Esophagus squamous epithelium (tissue), 5 donors: ENCODE data around the gene SEBOX. TPM values are rescaled to one million over a fixed set of nuclear protein-coding genes. Genes with fewer than 3 reads are reported as not detected.

Experiments used
- DNase-seq: peaks from one replicate; lab custom pipeline; 2025; lab: John Stamatoyannopoulos, UW
- H3K27ac ChIP-seq, 4 donors: fragments of 200-600 bp; sonication (generic); one replicate each; pipeline ENCODE4 v1.5.1; 2016 to 2019; ENCODE audit warnings: mild to moderate bottlenecking in 1 of 4
- H3K27me3 ChIP-seq, 4 donors: fragments of 200-600 bp; sonication (generic); 1 replicate in 3 of 4; 2 replicates in 1 of 4; pipeline versions ENCODE4 v1.5.1 to v1.6.0; 2017 to 2021; ENCODE audit warnings: antibody characterized with exemption in 1 of 4
- H3K36me3 ChIP-seq, 3 donors: fragments of 200-600 bp; sonication (generic); one replicate each; pipeline ENCODE4 v1.5.1; 2016 to 2019
- H3K4me1 ChIP-seq, 3 donors: fragments of 200-600 bp; sonication (generic); one replicate each; pipeline ENCODE4 v1.5.1; 2017 to 2019
- H3K4me3 ChIP-seq, 4 donors: fragments of 200-600 bp; sonication (generic); 1 replicate in 3 of 4; 2 replicates in 1 of 4; pipeline ENCODE4 v1.5.1; 2016 to 2019; ENCODE audit warnings: mild to moderate bottlenecking in 2 of 4, moderate library complexity in 1 of 4
- H3K9me3 ChIP-seq, 3 donors: fragments of 200-600 bp; sonication (generic); one replicate each; pipeline ENCODE4 v1.5.1; 2016 to 2019
- POLR2A ChIP-seq, 4 donors: fragments of 450-650 bp; IDR thresholded peaks; one replicate each; pipeline ENCODE4 v1.6.1; 2017; ENCODE audit warnings: antibody characterized with exemption in 4 of 4, mild to moderate bottlenecking in 4 of 4, moderate library complexity in 3 of 4
- WGBS, 2 donors: methylation state at CpG; one replicate each; pipeline ENCODE4 v1.1.5; 2018; 5-methylcytosine and 5-hydroxymethylcytosine counted together
- intact Hi-C: fragments of 100-400 bp; cut with DNase I; formaldehyde crosslinking; loops from one replicate; pipeline ENCODE4 v1.15.0; 2022
- total RNA-seq, 4 donors: library from RNA; depleted of rRNA; stranded (reverse); fragments of >200 nt; gene quantifications; one replicate each; pipeline ENCODE4 v1.1.0, GENCODE V29; 2016
- TF ChIP-seq, protein P1 (sequence below), 6 experiments: fragments of 450-650 bp in 4 of 6; fragments of 200-600 bp in 2 of 6; sonication (generic) in 2 of 6; IDR thresholded peaks; one replicate each; pipeline ENCODE4 v1.5.1; 2016 to 2019; ENCODE audit warnings: antibody characterized with exemption in 6 of 6, mild to moderate bottlenecking in 4 of 6, moderate library complexity in 4 of 6
- donor health status: DM: yes; HTN: yes; CAD: no.

Gene SEBOX
- total RNA-seq, 4 donors from 2014 or later: not detected

DNA sequence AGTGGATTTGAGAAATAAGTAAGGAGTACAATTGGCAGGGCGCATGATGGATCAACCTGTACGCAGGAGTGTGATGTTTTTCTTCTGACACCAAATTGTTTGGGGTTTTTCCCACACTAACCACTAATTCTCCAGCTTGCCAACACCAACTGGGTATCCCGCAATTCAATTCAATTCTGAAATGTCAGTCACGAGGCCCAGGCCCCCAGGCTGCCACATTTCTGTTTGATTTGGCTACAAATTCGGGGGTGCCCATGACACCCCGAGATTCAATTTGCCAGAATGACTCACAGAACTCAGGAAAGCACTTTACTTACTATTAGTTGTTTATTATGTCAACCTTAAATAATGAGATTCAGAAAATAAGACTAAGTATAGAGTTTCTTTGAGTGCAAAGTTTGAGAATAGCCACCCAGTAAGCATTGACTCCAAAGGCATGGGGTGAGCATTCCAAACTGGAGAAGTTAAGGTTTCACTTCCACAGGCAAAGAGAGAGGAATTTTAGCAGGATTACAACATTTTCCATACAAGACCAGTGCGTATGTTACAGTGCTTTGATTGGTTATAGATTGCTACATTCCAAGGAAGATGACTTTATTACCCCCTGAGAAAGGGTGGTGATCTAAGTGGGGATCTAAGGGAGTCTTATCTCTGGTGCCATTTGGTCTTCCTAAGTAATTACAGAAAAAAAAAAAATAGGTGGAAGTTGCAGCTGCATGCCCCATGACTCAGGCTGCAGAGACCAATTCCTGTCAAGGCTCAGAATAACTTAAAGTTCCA is 29.5 kb upstream of the SEBOX start:
- WGBS, 2 donors: 51 to 73% methylated on average over 7 of the region's 7 CpGs

DNA sequence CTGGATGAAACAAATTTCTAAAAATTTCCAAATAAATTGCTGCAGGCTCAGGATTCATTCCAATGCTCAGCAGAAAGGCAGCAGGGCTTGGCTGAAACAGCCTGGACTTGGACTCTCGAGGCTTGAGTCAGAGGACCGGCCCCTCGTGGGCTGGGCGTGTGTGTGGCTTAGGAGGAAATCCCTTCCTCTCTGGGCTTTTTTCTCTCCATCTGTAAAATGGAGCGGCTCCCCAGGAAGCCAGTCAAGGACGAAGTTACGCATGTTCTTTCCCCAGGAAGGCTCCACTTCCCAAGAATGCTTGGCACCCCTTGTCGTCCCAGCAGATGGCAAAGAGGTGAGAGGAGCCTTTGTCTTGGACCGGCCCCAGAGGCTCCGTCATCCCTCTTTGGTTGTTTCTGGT is 27.5 kb upstream of the SEBOX start:
- no peak for DNase-seq
- Histone ChIP-seq H3K27ac (no peak overlapping the region), H3K4me3 (no peak overlapping the region), H3K36me3 (peaks cover 0 to 98% (median 11%) of the 10 kb centered on the region in 3 donors), H3K27me3 (no peaks in the 10 kb centered on the region), H3K9me3 (no peaks in the 10 kb centered on the region), H3K4me1 (no peaks in the 10 kb centered on the region)
- intact Hi-C loops: no loop called here
- 70 to 72% methylated on average over 8 to 10 of the region's 10 CpGs for WGBS, 2 donors
- TF ChIP-seq POLR2A (IDR thresholded peaks at IDR 0.05): no peak
- TF ChIP-seq, protein P1, sequence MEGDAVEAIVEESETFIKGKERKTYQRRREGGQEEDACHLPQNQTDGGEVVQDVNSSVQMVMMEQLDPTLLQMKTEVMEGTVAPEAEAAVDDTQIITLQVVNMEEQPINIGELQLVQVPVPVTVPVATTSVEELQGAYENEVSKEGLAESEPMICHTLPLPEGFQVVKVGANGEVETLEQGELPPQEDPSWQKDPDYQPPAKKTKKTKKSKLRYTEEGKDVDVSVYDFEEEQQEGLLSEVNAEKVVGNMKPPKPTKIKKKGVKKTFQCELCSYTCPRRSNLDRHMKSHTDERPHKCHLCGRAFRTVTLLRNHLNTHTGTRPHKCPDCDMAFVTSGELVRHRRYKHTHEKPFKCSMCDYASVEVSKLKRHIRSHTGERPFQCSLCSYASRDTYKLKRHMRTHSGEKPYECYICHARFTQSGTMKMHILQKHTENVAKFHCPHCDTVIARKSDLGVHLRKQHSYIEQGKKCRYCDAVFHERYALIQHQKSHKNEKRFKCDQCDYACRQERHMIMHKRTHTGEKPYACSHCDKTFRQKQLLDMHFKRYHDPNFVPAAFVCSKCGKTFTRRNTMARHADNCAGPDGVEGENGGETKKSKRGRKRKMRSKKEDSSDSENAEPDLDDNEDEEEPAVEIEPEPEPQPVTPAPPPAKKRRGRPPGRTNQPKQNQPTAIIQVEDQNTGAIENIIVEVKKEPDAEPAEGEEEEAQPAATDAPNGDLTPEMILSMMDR (IDR thresholded peaks at IDR 0.05): no peak

More for the DNA sequence above, 29.5 kb upstream of the SEBOX start:
- Histone ChIP-seq H3K4me1 (no peaks in the 10 kb centered on the region), H3K27ac (no peak overlapping the region), H3K27me3 (no peaks in the 10 kb centered on the region), H3K36me3 (peaks cover 0 to 97% (median 11%) of the 10 kb centered on the region in 3 donors), H3K9me3 (no peaks in the 10 kb centered on the region), H3K4me3 (no peak overlapping the region)
- intact Hi-C loops: no loop called here
- TF ChIP-seq POLR2A (IDR thresholded peaks at IDR 0.05): no peak
- TF ChIP-seq, protein P1 (IDR thresholded peaks at IDR 0.05): no peak
- no peak for DNase-seq

DNA sequence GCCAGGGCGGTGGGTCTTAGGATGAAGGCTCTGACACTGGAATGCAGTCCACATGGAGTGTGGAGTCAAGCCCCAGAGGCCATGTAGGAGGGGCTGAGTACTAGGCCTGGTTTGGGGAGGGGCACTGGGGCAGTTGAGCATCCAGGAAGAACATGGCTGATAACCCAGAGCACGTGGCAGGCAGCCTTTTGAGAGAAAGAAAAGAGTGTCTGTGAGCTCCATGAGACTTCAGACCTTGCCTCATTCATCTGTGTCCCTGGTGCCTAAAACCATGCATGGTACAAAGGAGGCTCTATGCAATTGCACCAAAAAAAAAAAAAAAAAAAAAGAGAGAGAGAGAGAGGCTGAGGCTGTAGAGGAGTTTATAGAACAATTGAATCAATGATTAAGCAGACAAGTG is 26.4 kb upstream of the SEBOX start:
- Histone ChIP-seq H3K9me3 (no peaks in the 10 kb centered on the region), H3K27me3 (no peaks in the 10 kb centered on the region), H3K4me1 (no peaks in the 10 kb centered on the region), H3K4me3 (no peak overlapping the region), H3K27ac (no peak overlapping the region), H3K36me3 (peaks cover 0 to 91% (median 8%) of the 10 kb centered on the region in 3 donors)
- intact Hi-C loops: no loop called here
- WGBS, 2 donors: 66 to 71% methylated on average over 1 to 2 of the region's 2 CpGs
- TF ChIP-seq POLR2A (IDR thresholded peaks at IDR 0.05): no peak
- TF ChIP-seq, protein P1 (IDR thresholded peaks at IDR 0.05): no peak
- no peak for DNase-seq

DNA sequence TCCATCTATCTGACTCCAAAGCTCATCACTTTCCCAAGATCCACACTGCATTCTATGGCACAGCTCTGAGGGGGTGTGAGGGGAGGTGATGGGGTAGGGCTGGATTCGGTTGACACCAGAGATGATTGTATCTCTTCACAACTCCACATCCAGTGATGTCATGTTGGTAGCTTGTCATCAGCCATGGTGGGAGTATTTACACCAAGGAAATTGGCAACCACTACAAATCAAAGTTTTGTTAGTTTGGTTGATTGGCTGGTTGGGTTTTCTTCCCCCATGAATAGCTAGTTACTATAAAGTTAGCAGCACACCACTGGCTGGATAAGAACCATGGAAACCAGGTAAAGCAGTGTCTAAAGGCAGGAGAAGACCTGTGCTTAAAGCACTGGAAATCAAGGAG is 26.0 kb upstream of the SEBOX start:
- WGBS, 2 donors: 100% methylated on average over 1 of the region's 1 CpG
- intact Hi-C loops: no loop called here
- Histone ChIP-seq H3K36me3 (peaks cover 0 to 86% (median 6%) of the 10 kb centered on the region in 3 donors), H3K4me3 (no peak overlapping the region), H3K27ac (no peak overlapping the region), H3K9me3 (no peaks in the 10 kb centered on the region), H3K27me3 (no peaks in the 10 kb centered on the region), H3K4me1 (peaks cover 0 to under 1% (median 0%) of the 10 kb centered on the region in 3 donors)
- TF ChIP-seq, protein P1 (IDR thresholded peaks at IDR 0.05): no peak
- TF ChIP-seq POLR2A (IDR thresholded peaks at IDR 0.05): no peak
- DNase-seq: no peak

DNA sequence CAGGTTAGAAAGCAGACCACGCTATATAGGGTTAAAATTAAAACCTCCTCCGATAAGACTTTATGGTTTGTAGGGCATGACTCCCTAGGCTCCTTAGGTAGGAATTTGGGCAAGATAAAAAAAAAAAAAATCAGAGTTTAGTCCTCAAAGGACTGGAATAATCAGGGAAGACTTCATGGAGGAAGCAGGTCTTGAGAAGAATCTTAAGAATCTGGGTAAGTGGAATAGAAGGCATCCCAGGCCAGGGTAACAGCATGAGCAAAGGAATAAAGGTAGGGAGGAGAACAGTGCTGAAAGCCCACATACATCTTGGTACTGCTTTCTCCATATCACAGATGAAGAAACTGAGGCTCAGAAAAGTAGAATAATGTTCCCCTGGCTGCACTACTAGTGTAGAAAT is 25.6 kb upstream of the SEBOX start:
- 95 to 97% methylated on average over 2 of the region's 2 CpGs for WGBS, 2 donors
- Histone ChIP-seq H3K4me3 (no peak overlapping the region), H3K27ac (no peak overlapping the region), H3K36me3 (peaks cover 0 to 82% (median 6%) of the 10 kb centered on the region in 3 donors), H3K9me3 (no peaks in the 10 kb centered on the region), H3K4me1 (peaks cover 0 to 4% (median 0%) of the 10 kb centered on the region in 3 donors), H3K27me3 (no peaks in the 10 kb centered on the region)
- DNase-seq: no peak
- TF ChIP-seq, protein P1 (IDR thresholded peaks at IDR 0.05): no peak
- no peak for TF ChIP-seq POLR2A (IDR thresholded peaks at IDR 0.05)
- intact Hi-C loops: no loop called here
